ENCODE data around the gene PLS1.
"Not testable (repeated sequence)": the region's sequence is repeated elsewhere in the genome, so short reads cannot be mapped to it uniquely, and the experiment has no call there.

PLS1 gene

GRCh38 chr3:142597906-142598305, 1.7 kb downstream of the PLS1 start:
- DNase-seq, result no peak

GRCh38 chr3:142601713-142602112, 5.5 kb downstream of the PLS1 start:
- DNase-seq, result no peak

GRCh38 chr3:142602619-142603385, 6.6 kb downstream of the PLS1 start:
- no peak for DNase-seq

- not testable (repeated sequence) for DNase-seq
Measured at GRCh38 chr3:142603386-142603705, 7.2 kb downstream of the PLS1 start.

- no peak for DNase-seq
Measured at GRCh38 chr3:142604940-142605339, 8.7 kb downstream of the PLS1 start.

GRCh38 chr3:142608631-142609030, 12.4 kb downstream of the PLS1 start:
- no peak for DNase-seq

GRCh38 chr3:142609136-142609535, 12.9 kb downstream of the PLS1 start:
- no peak for DNase-seq

- DNase-seq, result no peak
Measured at GRCh38 chr3:142611206-142611605, 15.0 kb downstream of the PLS1 start.

GRCh38 chr3:142613491-142613890, 17.3 kb downstream of the PLS1 start:
- DNase-seq, result no peak

- no peak for DNase-seq
Measured at GRCh38 chr3:142614059-142614626, 17.9 kb downstream of the PLS1 start.

GRCh38 chr3:142615171-142615570, 19.0 kb downstream of the PLS1 start:
- DNase-seq, result no peak

- no peak for DNase-seq
Measured at GRCh38 chr3:142618917-142619461, 22.8 kb downstream of the PLS1 start.

- no peak for DNase-seq
Measured at GRCh38 chr3:142622405-142622804, 26.2 kb downstream of the PLS1 start.

GRCh38 chr3:142623194-142623593, 27.0 kb downstream of the PLS1 start:
- no peak for DNase-seq

- DNase-seq, result no peak
Measured at GRCh38 chr3:142624341-142625152, 28.4 kb downstream of the PLS1 start.

GRCh38 chr3:142625153-142625440, 28.9 kb downstream of the PLS1 start:
- no peak for DNase-seq

- no peak for DNase-seq
Measured at GRCh38 chr3:142626971-142627370, 30.8 kb downstream of the PLS1 start.

- DNase-seq, result peak; percentile 69
Measured at GRCh38 chr3:142628801-142629200, 32.6 kb downstream of the PLS1 start.

- no peak for DNase-seq
Measured at GRCh38 chr3:142633073-142633472, 36.9 kb downstream of the PLS1 start.

- DNase-seq, result no peak
Measured at GRCh38 chr3:142636050-142636449, 39.9 kb downstream of the PLS1 start.

- DNase-seq, result no peak
Measured at GRCh38 chr3:142636664-142637063, 40.5 kb downstream of the PLS1 start.

- DNase-seq, result no peak
Measured at GRCh38 chr3:142638291-142638690, 42.1 kb downstream of the PLS1 start.

- DNase-seq, result no peak
Measured at GRCh38 chr3:142641504-142641903, 45.3 kb downstream of the PLS1 start.

GRCh38 chr3:142642956-142643355, 46.8 kb downstream of the PLS1 start:
- no peak for DNase-seq

Data from MV-4-11 (cell line).